ENCODE measurements around the gene ERC1.

DNA sequence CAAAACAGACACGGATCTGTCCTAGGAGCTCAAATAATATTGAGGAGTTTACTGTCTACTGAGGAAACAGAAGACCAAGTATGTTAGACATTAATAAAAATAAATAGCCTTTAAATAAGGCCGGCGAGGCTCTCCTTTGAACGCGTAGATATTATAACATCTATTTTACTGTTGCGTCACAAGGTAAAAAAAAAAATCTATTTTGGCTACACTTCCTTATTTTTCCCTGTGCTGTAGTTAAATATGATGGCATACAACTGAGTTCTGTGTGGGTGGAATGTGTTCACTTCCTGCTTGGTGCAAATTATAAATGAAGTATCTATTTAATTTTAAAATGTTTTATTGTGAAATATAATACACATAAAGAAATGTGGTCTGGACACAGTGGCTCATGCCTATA lies 24.3 kb upstream of the ERC1 start:
- TF ChIP-seq CTCF (conservative IDR thresholded peaks at IDR 0.05; ENCODE audit: low read depth, low read length) (no peak), EZH2phosphoT487 (IDR thresholded peaks at IDR 0.05; ENCODE audit: borderline replicate concordance, low read length) (no peak), EZH2 (IDR thresholded peaks at IDR 0.05; ENCODE audit: low read length, unreplicated experiment) (no peak)
